A673 (cell line): Measurements from ENCODE around the gene ZNF296. TPM values are rescaled to one million over a fixed set of nuclear protein-coding genes. Genes with fewer than 3 reads are reported as not detected.

Source experiments
- BruUV-seq: library from RNA; stranded (reverse); fragments of 400-500 nt; replicated peaks from 2 replicates; lab custom pipeline; 2021; lab: Mats Ljungman, UMichigan
- CTCF ChIA-PET: fragments of 300-600 bp; sonication (Branson Sonifier 250); formaldehyde crosslinking; loops from one replicate; lab custom pipeline; 2022; ENCODE audit warnings: antibody characterized with exemption; lab: Charles Lee
- POLR2A ChIA-PET: fragments of 300-600 bp; sonication (Branson Sonifier 250); formaldehyde crosslinking; loops from one replicate; lab custom pipeline; 2022; ENCODE audit warnings: antibody characterized with exemption; ENCODE audit not compliant: low non-redundant PET; lab: Charles Lee
- DNase-seq: peaks from one replicate; pipeline ENCODE4 v3.0.0-alpha.2; 2015; ENCODE audit warnings: low spot score
- H3K27ac ChIP-seq: fragments of 200-600 bp; sonication (generic); 2 replicates; pipeline ENCODE4 v1.5.1; 2016; ENCODE audit warnings: mixed run types, low read depth, mild to moderate bottlenecking, mixed read lengths, antibody characterized with exemption, low read length; ENCODE audit not compliant: poor library complexity, severe bottlenecking
- H3K27me3 ChIP-seq: fragments of 200-600 bp; sonication (generic); replicated peaks from 2 replicates; pipeline ENCODE4 v1.6.1; 2017; ENCODE audit warnings: mixed run types, low read depth, mild to moderate bottlenecking, mixed read lengths, antibody characterized with exemption, low read length; ENCODE audit not compliant: insufficient read depth, poor library complexity
- H3K36me3 ChIP-seq: fragments of 200-600 bp; sonication (generic); 2 replicates; pipeline ENCODE4 v1.6.1; 2016; ENCODE audit warnings: mixed run types, mild to moderate bottlenecking, mixed read lengths, antibody characterized with exemption, low read length; ENCODE audit not compliant: insufficient read depth, poor library complexity, severe bottlenecking
- H3K4me1 ChIP-seq: fragments of 200-600 bp; sonication (generic); 2 replicates; pipeline ENCODE4 v1.6.1; 2017; ENCODE audit warnings: mixed run types, mild to moderate bottlenecking, mixed read lengths, antibody characterized with exemption, low read length; ENCODE audit not compliant: insufficient read depth, poor library complexity, severe bottlenecking
- H3K4me3 ChIP-seq: fragments of 200-600 bp; sonication (generic); 2 replicates; pipeline ENCODE4 v1.5.1; 2016; ENCODE audit warnings: low read depth, mixed run types, mild to moderate bottlenecking, mixed read lengths, low read length; ENCODE audit not compliant: poor library complexity, severe bottlenecking
- H3K9me3 ChIP-seq: fragments of 200-600 bp; sonication (generic); 2 replicates; pipeline ENCODE4 v1.6.1; 2016; ENCODE audit warnings: mixed run types, low read depth, mild to moderate bottlenecking, mixed read lengths, antibody characterized with exemption, low read length; ENCODE audit not compliant: poor library complexity, severe bottlenecking
- EZH2 ChIP-seq: fragments of 200-600 bp; sonication (generic); IDR thresholded peaks from 2 replicates; pipeline ENCODE4 v1.6.1; 2017; ENCODE audit warnings: borderline replicate concordance, low read depth, mild to moderate bottlenecking, mixed read lengths, antibody characterized with exemption, low read length; ENCODE audit not compliant: poor library complexity, severe bottlenecking
- intact Hi-C: fragments of 100-400 bp; cut with micrococcal nuclease; formaldehyde crosslinking; loops from one replicate; pipeline ENCODE4 v1.10.0; 2022; ENCODE audit not compliant: unreplicated experiment
- total RNA-seq: library from RNA; stranded (reverse); gene quantifications from 2 replicates; pipeline ENCODE4 v1.2.3, GENCODE V29; 2021
- TF ChIP-seq, protein P1 (sequence below): fragments of 300-800, 200-600 bp; sonication (generic); conservative IDR thresholded peaks from 2 replicates; pipeline ENCODE4 v1.5.1; 2017; ENCODE audit warnings: low read depth, mild to moderate bottlenecking, antibody characterized with exemption, low read length, moderate library complexity, mixed read lengths

ZNF296 gene
- total RNA-seq, 1 experiment from 2014 or later: 3.0 TPM

DNA sequence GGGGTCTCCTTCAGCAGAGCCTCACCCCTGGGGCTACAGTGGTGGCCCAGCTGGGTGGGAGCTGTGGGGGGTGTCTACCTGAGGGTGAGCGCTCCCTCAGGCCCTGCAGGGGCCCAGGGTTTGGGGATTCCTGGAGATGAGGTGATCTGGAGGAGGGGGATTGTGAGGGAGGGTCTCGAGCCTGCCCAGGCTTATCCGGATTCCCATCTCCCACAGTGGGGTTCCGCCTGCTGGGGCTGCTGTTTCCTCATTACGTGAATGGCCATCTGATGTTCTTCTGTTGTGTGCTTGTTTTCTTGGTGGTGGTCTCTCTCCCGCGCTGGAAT lies 21.1 kb upstream of the ZNF296 start:
- intact Hi-C loops: no loop called here

GRCh38 chr19:45096700-45097099 lies 20.4 kb upstream of the ZNF296 start:
- Histone ChIP-seq H3K36me3 (no peaks in the 10 kb centered on the region), H3K4me1 (peaks cover 24% of the 10 kb centered on the region), H3K9me3 (no peaks in the 10 kb centered on the region), H3K27ac (no peak overlapping the region), H3K4me3 (no peak overlapping the region), H3K27me3 (no peaks in the 10 kb centered on the region)
- DNase-seq: no peak
- TF ChIP-seq, protein P1, sequence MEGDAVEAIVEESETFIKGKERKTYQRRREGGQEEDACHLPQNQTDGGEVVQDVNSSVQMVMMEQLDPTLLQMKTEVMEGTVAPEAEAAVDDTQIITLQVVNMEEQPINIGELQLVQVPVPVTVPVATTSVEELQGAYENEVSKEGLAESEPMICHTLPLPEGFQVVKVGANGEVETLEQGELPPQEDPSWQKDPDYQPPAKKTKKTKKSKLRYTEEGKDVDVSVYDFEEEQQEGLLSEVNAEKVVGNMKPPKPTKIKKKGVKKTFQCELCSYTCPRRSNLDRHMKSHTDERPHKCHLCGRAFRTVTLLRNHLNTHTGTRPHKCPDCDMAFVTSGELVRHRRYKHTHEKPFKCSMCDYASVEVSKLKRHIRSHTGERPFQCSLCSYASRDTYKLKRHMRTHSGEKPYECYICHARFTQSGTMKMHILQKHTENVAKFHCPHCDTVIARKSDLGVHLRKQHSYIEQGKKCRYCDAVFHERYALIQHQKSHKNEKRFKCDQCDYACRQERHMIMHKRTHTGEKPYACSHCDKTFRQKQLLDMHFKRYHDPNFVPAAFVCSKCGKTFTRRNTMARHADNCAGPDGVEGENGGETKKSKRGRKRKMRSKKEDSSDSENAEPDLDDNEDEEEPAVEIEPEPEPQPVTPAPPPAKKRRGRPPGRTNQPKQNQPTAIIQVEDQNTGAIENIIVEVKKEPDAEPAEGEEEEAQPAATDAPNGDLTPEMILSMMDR: no peak
- no peak for TF ChIP-seq EZH2
- intact Hi-C loops: no loop called here
- ChIA-PET POLR2A (no interaction called here), CTCF (no interaction called here)
- no TSS peak for BruUV-seq

More for the DNA sequence above, 21.1 kb upstream of the ZNF296 start:
- peaks cover 25% of the 10 kb centered on the region for H3K4me1 ChIP-seq
- H3K27me3 ChIP-seq: no peaks in the 10 kb centered on the region
- BruUV-seq: no TSS peak
- POLR2A ChIA-PET: no interaction called here
- no peak overlapping the region for H3K27ac ChIP-seq
- no peak for DNase-seq
- H3K36me3 ChIP-seq: no peaks in the 10 kb centered on the region
- TF ChIP-seq, protein P1: no peak
- no peak for TF ChIP-seq EZH2
- no peaks in the 10 kb centered on the region for H3K9me3 ChIP-seq
- CTCF ChIA-PET: no interaction called here
- no peak overlapping the region for H3K4me3 ChIP-seq

GRCh38 chr19:45095496-45096413 lies 19.5 kb upstream of the ZNF296 start:
- no TSS peak for BruUV-seq
- Histone ChIP-seq H3K4me1 (peaks cover 28% of the 10 kb centered on the region), H3K27me3 (no peaks in the 10 kb centered on the region), H3K9me3 (no peaks in the 10 kb centered on the region), H3K4me3 (no peak overlapping the region), H3K36me3 (no peaks in the 10 kb centered on the region), H3K27ac (peak overlapping the region; percentile 22)
- intact Hi-C loops: no loop called here
- ChIA-PET CTCF (no interaction called here), POLR2A (no interaction called here)
- no peak for TF ChIP-seq EZH2
- TF ChIP-seq, protein P1: no peak
- no peak for DNase-seq
